Measurements from ENCODE around the gene UCP2.

Gene UCP2

GRCh38 chr11:74010306-74011300 is 28.0 kb upstream of the UCP2 start:
- POLR2A ChIA-PET: interaction anchor here (0.9 kb wide), 1 partner anchor 160 kb away, joined by 3 read pairs; the partner anchor contains the start of genes C2CD3 and PPME1
- no peak for TF ChIP-seq CTCF (IDR thresholded peaks at IDR 0.05; ENCODE audit: control extremely low read depth, extremely low read depth, low read depth, missing control alignments)
- CTCF ChIA-PET: interaction anchor here (0.6 to 1.5 kb wide), 7 partner anchors 8 to 19 kb away, joined by 3 to 7 read pairs (median 4); no protein-coding TSS in a partner anchor
- DNase-seq (ENCODE audit: extremely low spot score): no peak

- POLR2A ChIA-PET: interaction anchor here (1.5 kb wide), 1 partner anchor 11 kb away, joined by 3 read pairs; no protein-coding TSS in a partner anchor
- no peak for DNase-seq (ENCODE audit: extremely low spot score)
- CTCF ChIA-PET: interaction anchor here (0.6 to 1.5 kb wide), 6 partner anchors 8 to 37 kb away, joined by 3 to 7 read pairs (median 3); no protein-coding TSS in a partner anchor
- no peak for TF ChIP-seq CTCF (IDR thresholded peaks at IDR 0.05; ENCODE audit: control extremely low read depth, extremely low read depth, low read depth, missing control alignments)
These were observed 27.1 kb upstream of the UCP2 start for GRCh38 chr11:74009675-74010305.

GRCh38 chr11:74009230-74009547 is 26.5 kb upstream of the UCP2 start:
- ChIA-PET POLR2A (interaction anchor here (1.5 kb wide), 1 partner anchor 11 kb away, joined by 3 read pairs; no protein-coding TSS in a partner anchor), CTCF (interaction anchor here (1.0 to 1.3 kb wide), 2 partner anchors 12 to 38 kb away, joined by 3 to 4 read pairs; no protein-coding TSS in a partner anchor)
- TF ChIP-seq CTCF (IDR thresholded peaks at IDR 0.05; ENCODE audit: control extremely low read depth, extremely low read depth, low read depth, missing control alignments): no peak
- no peak for DNase-seq (ENCODE audit: extremely low spot score)

GRCh38 chr11:74008373-74009229 is 26.0 kb upstream of the UCP2 start, which contains the start of gene UCP3:
TSS of gene UCP3 (minus strand) at chr11:74009085. CDS start at chr11:74007042, 2,043 bp downstream.
- POLR2A ChIA-PET: interaction anchor here (1.5 kb wide), 1 partner anchor 12 kb away, joined by 3 read pairs; no protein-coding TSS in a partner anchor
- DNase-seq (ENCODE audit: extremely low spot score): no peak
- CTCF ChIA-PET: interaction anchor here (1.0 to 1.3 kb wide), 3 partner anchors 12 to 38 kb away, joined by 3 to 4 read pairs (median 4); no protein-coding TSS in a partner anchor
- TF ChIP-seq CTCF (IDR thresholded peaks at IDR 0.05; ENCODE audit: control extremely low read depth, extremely low read depth, low read depth, missing control alignments): no peak

GRCh38 chr11:74007691-74008372 is 25.2 kb upstream of the UCP2 start:
- no peak for TF ChIP-seq CTCF (IDR thresholded peaks at IDR 0.05; ENCODE audit: control extremely low read depth, extremely low read depth, low read depth, missing control alignments)
- DNase-seq (ENCODE audit: extremely low spot score): no peak
- ChIA-PET CTCF (interaction anchor here (1.0 to 1.2 kb wide), 3 partner anchors 11 to 44 kb away, joined by 3 to 4 read pairs (median 4); no protein-coding TSS in a partner anchor), POLR2A (no interaction called here)
